T-cell (primary cell): ENCODE results near the gene PNCK. TPM values are rescaled to one million over a fixed set of nuclear protein-coding genes. Genes with fewer than 3 reads are reported as not detected.
"Not testable (repeated sequence)": the region's sequence is repeated elsewhere in the genome, so short reads cannot be mapped to it uniquely, and the experiment has no call there.

ENCODE experiments used
- ATAC-seq, 4 experiments: fragments of 200-7000 bp in 3 of 4; fragments of 150-1000 bp in 1 of 4; cut with Tn5 transposase; replicated peaks in 1 of 4; 1 replicate in 3 of 4; 2 replicates in 1 of 4; pipeline ENCODE4 v1.10.0; 2021; ENCODE audit warnings: moderate library complexity in 3 of 4, mild to moderate bottlenecking in 2 of 4, moderate number of reproducible peaks in 1 of 4
- CTCF ChIA-PET, 2 donors: fragments of 300-600 bp; sonication (Branson Sonifier 250); formaldehyde crosslinking; loops; one replicate each; lab custom pipeline; 2022; ENCODE audit warnings: antibody characterized with exemption in 2 of 2; lab: Charles Lee
- POLR2A ChIA-PET, 2 donors: fragments of 300-600 bp; sonication (Branson Sonifier 250); formaldehyde crosslinking; loops; one replicate each; lab custom pipeline; 2022; ENCODE audit warnings: antibody characterized with exemption in 2 of 2; lab: Charles Lee
- DNase-seq, 35 experiments: peaks; one replicate each; pipeline versions ENCODE4 v3.0.0 to v3.0.0-alpha.2; 2013 to 2023
- H3K27ac ChIP-seq: one replicate; pipeline ENCODE4 v1.5.1; 2013; ENCODE audit warnings: low read length
- H3K27me3 ChIP-seq, 2 experiments: replicated peaks in 1 of 2; 1 replicate in 1 of 2; 2 replicates in 1 of 2; pipeline versions ENCODE4 v1.6.1 to v1.7.0; 2013; ENCODE audit warnings: low read length in 1 of 2, mixed read lengths in 1 of 2; ENCODE audit not compliant: control insufficient read depth in 2 of 2, insufficient read depth in 2 of 2; ENCODE audit errors: extremely low read depth in 1 of 2
- H3K36me3 ChIP-seq, 2 donors: 1 replicate in 1 of 2; 2 replicates in 1 of 2; pipeline versions ENCODE4 v1.6.1 to v1.7.0; 2013; ENCODE audit warnings: low read length in 1 of 2; ENCODE audit not compliant: control insufficient read depth in 2 of 2, insufficient read depth in 1 of 2; ENCODE audit errors: extremely low read depth in 1 of 2
- H3K4me1 ChIP-seq, 2 experiments: 1 replicate in 1 of 2; 2 replicates in 1 of 2; pipeline versions ENCODE4 v1.6.1 to v1.7.0; 2013; ENCODE audit warnings: low read length in 2 of 2, mixed read lengths in 1 of 2; ENCODE audit not compliant: insufficient read depth in 2 of 2, control insufficient read depth in 1 of 2; ENCODE audit errors: extremely low read depth in 1 of 2
- H3K4me3 ChIP-seq, 2 donors: 1 replicate in 1 of 2; 2 replicates in 1 of 2; pipeline versions ENCODE4 v1.5.1 to v1.7.0; 2013; ENCODE audit warnings: mild to moderate bottlenecking in 2 of 2, low read length in 1 of 2, moderate library complexity in 1 of 2; ENCODE audit not compliant: control insufficient read depth in 1 of 2; ENCODE audit errors: extremely low read depth in 1 of 2
- H3K9me3 ChIP-seq: 2 replicates; pipeline ENCODE4 v1.7.0; 2013
- H3K27ac Mint-ChIP-seq, 2 donors: one replicate each; pipeline ENCODE4 v1.8.0; 2020 to 2021; ENCODE audit warnings: mild to moderate bottlenecking in 2 of 2, mixed read lengths in 2 of 2
- H3K27me3 Mint-ChIP-seq, 2 donors: one replicate each; pipeline ENCODE4 v1.8.0; 2021 to 2022; ENCODE audit warnings: mixed read lengths in 2 of 2
- H3K36me3 Mint-ChIP-seq: one replicate; pipeline ENCODE4 v1.8.0; 2021; ENCODE audit warnings: mixed read lengths
- H3K4me1 Mint-ChIP-seq, 3 donors: one replicate each; pipeline ENCODE4 v1.8.0; 2020 to 2022; ENCODE audit warnings: mixed read lengths in 3 of 3, mild to moderate bottlenecking in 1 of 3
- H3K4me3 Mint-ChIP-seq, 3 donors: one replicate each; pipeline ENCODE4 v1.8.0; 2020 to 2022; ENCODE audit warnings: mild to moderate bottlenecking in 3 of 3, mixed read lengths in 3 of 3, moderate library complexity in 3 of 3
- H3K9me3 Mint-ChIP-seq, 3 donors: one replicate each; pipeline ENCODE4 v1.8.0; 2020 to 2022; ENCODE audit warnings: mixed read lengths in 3 of 3
- WGBS: methylation state at CpG from one replicate; pipeline ENCODE4 v1.1.5; 2013; ENCODE audit warnings: missing lambda C conversion rate; ENCODE audit not compliant: insufficient coverage; 5-methylcytosine and 5-hydroxymethylcytosine counted together
- total RNA-seq, 35 experiments: library from RNA in 6 of 35; stranded (reverse) in 6 of 35; fragments of 120-200 nt in 1 of 35; gene quantifications; one replicate each; pipeline versions ENCODE4 v1.2.1 to v1.2.4 and lab custom pipeline; 2013 to 2026

PNCK gene
- total RNA-seq, 5 donors from 2014 or later (not counting 1 experiment from before 2014, with no cell fraction given) = 1.0 TPM; not detected in 4

DNA sequence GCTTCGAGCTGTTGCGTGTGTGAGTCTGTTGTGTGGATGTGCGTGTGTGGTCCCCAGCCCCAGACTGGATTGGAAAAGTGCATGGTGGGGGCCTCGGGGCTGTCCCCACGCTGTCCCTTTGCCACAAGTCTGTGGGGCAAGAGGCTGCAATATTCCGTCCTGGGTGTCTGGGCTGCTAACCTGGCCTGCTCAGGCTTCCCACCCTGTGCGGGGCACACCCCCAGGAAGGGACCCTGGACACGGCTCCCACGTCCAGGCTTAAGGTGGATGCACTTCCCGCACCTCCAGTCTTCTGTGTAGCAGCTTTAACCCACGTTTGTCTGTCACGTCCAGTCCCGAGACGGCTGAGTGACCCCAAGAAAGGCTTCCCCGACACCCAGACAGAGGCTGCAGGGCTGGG lies 22.5 kb upstream of the PNCK start:
- ATAC-seq (no peak), DNase-seq (no peak)
- Histone ChIP-seq H3K9me3 (no peaks in the 10 kb centered on the region), H3K4me1 (no peaks in the 10 kb centered on the region), H3K4me3 (no peak overlapping the region), H3K36me3 (peaks cover 0 to 16% of the 10 kb centered on the region in 2 donors), H3K27ac (no peak overlapping the region), H3K27me3 (no peaks in the 10 kb centered on the region)
- Mint-ChIP-seq H3K27me3 (peaks cover 0 to 9% of the 10 kb centered on the region in 2 donors), H3K9me3 (no peaks in the 10 kb centered on the region), H3K4me1 (peaks cover 0 to 7% (median 0%) of the 10 kb centered on the region in 3 donors), H3K36me3 (peaks cover 12% of the 10 kb centered on the region), H3K27ac (no peak overlapping the region), H3K4me3 (no peak overlapping the region)
- 94% methylated on average over 8 of the region's 15 CpGs for WGBS
- ChIA-PET CTCF (no interaction called here), POLR2A (no interaction called here)

DNA sequence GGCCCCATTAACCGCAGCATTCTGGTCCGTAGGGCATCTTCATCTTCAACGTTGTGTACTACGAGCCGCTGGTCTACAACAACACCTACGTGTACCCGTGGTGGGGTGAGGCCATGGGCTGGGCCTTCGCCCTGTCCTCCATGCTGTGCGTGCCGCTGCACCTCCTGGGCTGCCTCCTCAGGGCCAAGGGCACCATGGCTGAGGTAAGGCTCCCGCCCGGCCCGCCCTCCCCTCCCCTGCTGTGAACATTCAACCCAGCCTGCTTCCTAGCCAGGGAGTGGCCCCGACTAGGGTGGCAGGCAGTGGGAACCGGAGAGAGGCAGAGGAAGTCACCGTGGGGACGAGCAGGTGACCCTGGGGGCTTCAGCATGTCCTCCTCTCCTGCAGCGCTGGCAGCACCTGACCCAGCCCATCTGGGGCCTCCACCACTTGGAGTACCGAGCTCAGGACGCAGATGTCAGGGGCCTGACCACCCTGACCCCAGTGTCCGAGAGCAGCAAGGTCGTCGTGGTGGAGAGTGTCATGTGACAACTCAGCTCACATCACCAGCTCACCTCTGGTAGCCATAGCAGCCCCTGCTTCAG lies 21.2 kb upstream of the PNCK start:
- 100% methylated on average over 3 of the region's 23 CpGs for WGBS
- ChIA-PET CTCF (interaction anchor here in 1 of 2 donors (0.6 kb wide), 1 partner anchor 35 kb away, joined by 6 read pairs; no protein-coding TSS in a partner anchor), POLR2A (interaction anchor here in 1 of 2 donors (0.7 kb wide), 1 partner anchor 749 kb away, joined by 6 read pairs; no protein-coding TSS in a partner anchor)
- DNase-seq (no peak), ATAC-seq (no peak)
- H3K36me3 Mint-ChIP-seq = peaks cover 12% of the 10 kb centered on the region
- Histone ChIP-seq H3K4me3 (no peak overlapping the region), H3K27me3 (peaks cover 0 to 9% of the 10 kb centered on the region in 2 experiments), H3K27ac (no peak overlapping the region), H3K9me3 (no peaks in the 10 kb centered on the region), H3K4me1 (no peaks in the 10 kb centered on the region), H3K36me3 (peaks cover 0 to 11% of the 10 kb centered on the region in 2 donors)
- no peak overlapping the region for H3K4me3 Mint-ChIP-seq
- H3K9me3 Mint-ChIP-seq = no peaks in the 10 kb centered on the region
- peaks cover 0 to 7% (median 0%) of the 10 kb centered on the region in 3 donors for H3K4me1 Mint-ChIP-seq
- no peak overlapping the region for H3K27ac Mint-ChIP-seq
- H3K27me3 Mint-ChIP-seq = peaks cover 2 to 12% of the 10 kb centered on the region in 2 donors

DNA sequence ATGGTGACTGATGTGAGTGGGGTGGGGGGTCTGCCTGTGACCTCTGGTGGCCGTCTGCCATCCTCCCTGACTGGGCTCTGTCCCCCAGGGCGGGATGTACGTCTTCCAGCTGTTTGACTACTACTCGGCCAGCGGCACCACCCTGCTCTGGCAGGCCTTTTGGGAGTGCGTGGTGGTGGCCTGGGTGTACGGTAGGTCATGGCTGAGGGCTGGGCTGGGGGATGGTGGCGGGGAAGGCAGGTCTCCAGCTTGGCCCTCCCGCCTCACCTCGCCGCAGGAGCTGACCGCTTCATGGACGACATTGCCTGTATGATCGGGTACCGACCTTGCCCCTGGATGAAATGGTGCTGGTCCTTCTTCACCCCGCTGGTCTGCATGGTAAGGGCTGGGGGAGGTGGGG lies 20.6 kb upstream of the PNCK start:
- H3K9me3 ChIP-seq, H3K4me1 Mint-ChIP-seq, H3K27ac ChIP-seq, H3K4me1 ChIP-seq, H3K9me3 Mint-ChIP-seq, H3K27ac Mint-ChIP-seq, CTCF ChIA-PET, ATAC-seq, DNase-seq, H3K4me3 Mint-ChIP-seq, H3K4me3 ChIP-seq: not testable (repeated sequence)
- Mint-ChIP-seq H3K27me3 (peaks cover 2 to 12% of the 10 kb centered on the region in 2 donors), H3K36me3 (peaks cover 12% of the 10 kb centered on the region)
- Histone ChIP-seq H3K36me3 (peaks cover 0 to 11% of the 10 kb centered on the region in 2 donors), H3K27me3 (peaks cover 0 to 14% of the 10 kb centered on the region in 2 experiments)
- WGBS = 100% methylated on average over 2 of the region's 16 CpGs
- POLR2A ChIA-PET = interaction anchor here in 1 of 2 donors (0.7 kb wide), 1 partner anchor 748 kb away, joined by 6 read pairs; no protein-coding TSS in a partner anchor

DNA sequence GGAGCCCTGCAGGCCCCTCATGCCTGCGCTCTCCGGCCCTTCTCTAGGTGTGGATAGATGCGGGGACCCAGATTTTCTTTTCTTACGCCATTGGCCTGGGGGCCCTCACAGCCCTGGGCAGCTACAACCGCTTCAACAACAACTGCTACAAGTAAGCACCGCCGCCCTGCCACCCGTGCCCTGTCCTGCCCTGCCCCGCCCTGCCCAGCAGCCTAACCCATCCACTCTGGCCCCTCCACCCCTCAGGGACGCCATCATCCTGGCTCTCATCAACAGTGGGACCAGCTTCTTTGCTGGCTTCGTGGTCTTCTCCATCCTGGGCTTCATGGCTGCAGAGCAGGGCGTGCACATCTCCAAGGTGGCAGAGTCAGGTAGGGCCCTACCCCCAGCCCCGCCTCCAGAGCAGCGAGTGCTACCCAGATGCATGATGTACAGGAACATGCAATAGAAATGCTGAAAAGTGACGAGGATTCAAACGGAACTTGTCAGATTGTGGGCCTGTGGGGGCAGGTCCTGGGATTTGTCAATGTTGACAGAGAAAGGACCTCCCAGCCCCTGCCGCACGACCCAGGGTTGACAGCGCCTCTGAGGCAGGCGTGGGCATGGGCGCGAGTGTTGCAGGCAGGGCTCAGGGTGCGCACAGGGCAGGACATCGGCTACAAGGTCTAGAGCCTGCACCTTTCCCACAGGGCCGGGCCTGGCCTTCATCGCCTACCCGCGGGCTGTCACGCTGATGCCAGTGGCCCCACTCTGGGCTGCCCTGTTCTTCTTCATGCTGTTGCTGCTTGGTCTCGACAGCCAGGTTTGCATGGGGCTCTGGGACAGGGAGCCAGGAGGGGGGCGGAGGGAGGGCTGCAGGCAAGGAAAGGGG lies 19.8 kb upstream of the PNCK start:
- H3K4me3 Mint-ChIP-seq = no peak overlapping the region
- H3K27me3 ChIP-seq = peaks cover 0 to 14% of the 10 kb centered on the region in 2 experiments
- H3K9me3 Mint-ChIP-seq = no peaks in the 10 kb centered on the region
- peaks cover 0 to 7% of the 10 kb centered on the region in 2 donors for H3K36me3 ChIP-seq
- H3K27me3 Mint-ChIP-seq = peaks cover 2 to 10% of the 10 kb centered on the region in 2 donors
- no peaks in the 10 kb centered on the region for H3K9me3 ChIP-seq
- CTCF ChIA-PET = no interaction called here
- DNase-seq = no peak
- no peak overlapping the region for H3K4me3 ChIP-seq
- peaks cover 8% of the 10 kb centered on the region for H3K36me3 Mint-ChIP-seq
- peaks cover 0 to 7% (median 0%) of the 10 kb centered on the region in 3 donors for H3K4me1 Mint-ChIP-seq
- no peaks in the 10 kb centered on the region for H3K4me1 ChIP-seq
- ATAC-seq = peak in 1 of 4 experiments; percentile 34
- 85% methylated on average over 13 of the region's 31 CpGs for WGBS
- peak overlapping the region in 1 of 2 donors; percentile 44 for H3K27ac Mint-ChIP-seq
- H3K27ac ChIP-seq = no peak overlapping the region
- POLR2A ChIA-PET = no interaction called here

DNA sequence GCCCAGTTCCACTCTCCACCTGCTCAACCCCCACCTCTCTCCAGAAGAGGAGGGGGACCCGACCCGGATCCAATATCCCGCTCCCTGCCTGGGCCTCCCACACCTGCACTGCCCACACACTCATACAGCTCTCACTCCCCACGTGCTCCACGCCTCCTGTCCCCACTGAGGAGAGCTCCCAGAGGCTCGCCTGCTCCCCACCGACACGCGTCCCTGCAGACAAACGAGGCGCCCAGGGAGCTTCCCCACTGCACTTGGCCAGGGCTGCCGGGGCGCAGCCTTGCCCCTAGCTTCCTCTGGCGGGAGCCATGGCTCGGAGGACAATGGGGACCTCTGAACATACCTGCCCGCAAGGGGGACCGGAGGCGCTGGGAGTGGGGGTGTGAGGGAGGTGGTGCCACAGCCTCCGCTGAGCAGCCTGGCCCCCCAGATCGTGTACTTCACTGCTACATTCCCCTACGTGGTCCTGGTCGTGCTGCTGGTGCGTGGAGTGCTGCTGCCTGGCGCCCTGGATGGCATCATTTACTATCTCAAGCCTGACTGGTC lies 19.1 kb upstream of the PNCK start:
- DNase-seq = no peak
- H3K27me3 Mint-ChIP-seq = peaks cover 2 to 9% of the 10 kb centered on the region in 2 donors
- Histone ChIP-seq H3K9me3 (no peaks in the 10 kb centered on the region), H3K27ac (no peak overlapping the region), H3K4me3 (no peak overlapping the region), H3K4me1 (no peaks in the 10 kb centered on the region), H3K36me3 (peaks cover 0 to 5% of the 10 kb centered on the region in 2 donors), H3K27me3 (peaks cover 0 to 14% of the 10 kb centered on the region in 2 experiments)
- H3K4me1 Mint-ChIP-seq = peaks cover 0 to 6% (median 0%) of the 10 kb centered on the region in 3 donors
- ChIA-PET POLR2A (no interaction called here), CTCF (no interaction called here)
- H3K9me3 Mint-ChIP-seq = no peaks in the 10 kb centered on the region
- peaks cover 7% of the 10 kb centered on the region for H3K36me3 Mint-ChIP-seq
- 55% methylated on average over 9 of the region's 24 CpGs for WGBS
- ATAC-seq = no peak
- H3K27ac Mint-ChIP-seq = peak overlapping the region in 1 of 2 donors; percentile 44
- no peak overlapping the region for H3K4me3 Mint-ChIP-seq

DNA sequence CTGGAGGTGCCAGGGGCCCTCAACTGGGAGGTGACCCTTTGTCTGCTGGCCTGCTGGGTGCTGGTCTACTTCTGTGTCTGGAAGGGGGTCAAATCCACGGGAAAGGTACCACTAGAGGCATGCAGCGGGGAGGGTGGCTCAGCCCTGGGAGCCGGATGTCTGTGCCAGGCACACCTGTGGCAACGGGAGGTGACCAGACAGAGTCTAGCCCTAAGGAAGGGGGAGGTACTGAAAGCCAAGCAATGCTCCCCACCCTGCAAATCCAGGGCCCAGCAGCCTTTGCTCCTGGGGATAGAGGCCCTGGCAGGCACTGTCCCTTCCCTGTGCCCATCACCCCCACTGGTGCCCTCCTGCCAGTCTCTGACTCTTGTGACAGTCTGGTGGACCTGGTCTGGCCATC lies 18.4 kb upstream of the PNCK start:
- Histone ChIP-seq H3K36me3 (peaks cover 0 to 2% of the 10 kb centered on the region in 2 donors), H3K27ac (no peak overlapping the region), H3K9me3 (no peaks in the 10 kb centered on the region), H3K27me3 (peaks cover 0 to 19% of the 10 kb centered on the region in 2 experiments), H3K4me3 (no peak overlapping the region), H3K4me1 (peaks cover 0 to 4% of the 10 kb centered on the region in 2 experiments)
- Mint-ChIP-seq H3K36me3 (peaks cover under 1% of the 10 kb centered on the region), H3K4me3 (no peak overlapping the region), H3K4me1 (no peaks in the 10 kb centered on the region), H3K27me3 (peaks cover 2 to 4% of the 10 kb centered on the region in 2 donors), H3K27ac (no peak overlapping the region), H3K9me3 (no peaks in the 10 kb centered on the region)
- CTCF ChIA-PET = no interaction called here
- DNase-seq (no peak), ATAC-seq (no peak)
- 92% methylated on average over 2 of the region's 4 CpGs for WGBS
- POLR2A ChIA-PET = no interaction called here
